Muscle layer of duodenum (tissue), 2 donors: ENCODE data around the gene EMILIN2.

Experiments
- H3K27ac ChIP-seq: one replicate; pipeline ENCODE4 v1.7.0; 2013; ENCODE audit warnings: mild to moderate bottlenecking, low read length
- H3K27me3 ChIP-seq: one replicate; pipeline ENCODE4 v1.7.0; 2013; ENCODE audit warnings: low read depth, mild to moderate bottlenecking, control low read depth, low read length
- H3K36me3 ChIP-seq, 2 donors: one replicate each; pipeline ENCODE4 v1.7.0; 2013; ENCODE audit warnings: low read length in 2 of 2, control low read depth in 1 of 2, mild to moderate bottlenecking in 1 of 2; ENCODE audit not compliant: insufficient read depth in 2 of 2, control insufficient read depth in 1 of 2
- H3K4me1 ChIP-seq, 2 donors: one replicate each; pipeline ENCODE4 v1.7.0; 2013; ENCODE audit warnings: low read length in 2 of 2, mild to moderate bottlenecking in 2 of 2, control low read depth in 1 of 2, moderate library complexity in 1 of 2; ENCODE audit not compliant: insufficient read depth in 2 of 2, control insufficient read depth in 1 of 2
- H3K4me3 ChIP-seq, 2 donors: one replicate each; pipeline ENCODE4 v1.7.0; 2013; ENCODE audit warnings: low read length in 2 of 2, low read depth in 1 of 2, mild to moderate bottlenecking in 1 of 2
- H3K9me3 ChIP-seq, 2 donors: one replicate each; pipeline ENCODE4 v1.7.0; 2013; ENCODE audit warnings: low read length in 2 of 2, control low read depth in 1 of 2, mild to moderate bottlenecking in 1 of 2; ENCODE audit not compliant: control insufficient read depth in 1 of 2
- donor health status: healthy.

EMILIN2 gene

GRCh38 chr18:2920546-2921343, 73.9 kb downstream of the EMILIN2 start:
- Histone ChIP-seq H3K27ac (no peak overlapping the region), H3K36me3 (peaks cover 65 to 66% of the 10 kb centered on the region in 2 donors)

GRCh38 chr18:2921778-2922177, 75.0 kb downstream of the EMILIN2 start:
- no peaks in the 10 kb centered on the region for H3K27me3 ChIP-seq
- H3K4me1 ChIP-seq: peaks cover 0 to 8% of the 10 kb centered on the region in 2 donors
- H3K9me3 ChIP-seq: no peaks in the 10 kb centered on the region
- peaks cover 69 to 77% of the 10 kb centered on the region in 2 donors for H3K36me3 ChIP-seq
- no peak overlapping the region for H3K4me3 ChIP-seq
- no peak overlapping the region for H3K27ac ChIP-seq

More at GRCh38 chr18:2920546-2921343, 73.9 kb downstream of the EMILIN2 start:
- Histone ChIP-seq H3K4me3 (no peak overlapping the region), H3K4me1 (peaks cover 0 to 8% of the 10 kb centered on the region in 2 donors), H3K9me3 (no peaks in the 10 kb centered on the region), H3K27me3 (no peaks in the 10 kb centered on the region)

GRCh38 chr18:2923464-2923863, 76.7 kb downstream of the EMILIN2 start:
- Histone ChIP-seq H3K4me1 (no peaks in the 10 kb centered on the region), H3K27me3 (no peaks in the 10 kb centered on the region), H3K36me3 (peaks cover 74 to 92% of the 10 kb centered on the region in 2 donors), H3K9me3 (no peaks in the 10 kb centered on the region), H3K27ac (no peak overlapping the region), H3K4me3 (no peak overlapping the region)

- no peaks in the 10 kb centered on the region for H3K9me3 ChIP-seq
- no peaks in the 10 kb centered on the region for H3K4me1 ChIP-seq
- no peak overlapping the region for H3K27ac ChIP-seq
- no peak overlapping the region for H3K4me3 ChIP-seq
- no peaks in the 10 kb centered on the region for H3K27me3 ChIP-seq
- H3K36me3 ChIP-seq: peaks cover 75 to 88% of the 10 kb centered on the region in 2 donors
Observed at GRCh38 chr18:2924920-2925319, 78.1 kb downstream of the EMILIN2 start.

- no peak overlapping the region for H3K27ac ChIP-seq
- H3K36me3 ChIP-seq: peaks cover 79 to 82% of the 10 kb centered on the region in 2 donors
- H3K27me3 ChIP-seq: no peaks in the 10 kb centered on the region
- H3K4me1 ChIP-seq: no peaks in the 10 kb centered on the region
- H3K4me3 ChIP-seq: no peak overlapping the region
- H3K9me3 ChIP-seq: no peaks in the 10 kb centered on the region
Observed at GRCh38 chr18:2926528-2926927, 79.7 kb downstream of the EMILIN2 start.

- no peak overlapping the region for H3K27ac ChIP-seq
Observed at GRCh38 chr18:2927745-2928144, 80.9 kb downstream of the EMILIN2 start.

GRCh38 chr18:2932247-2933181, 85.7 kb downstream of the EMILIN2 start:
- Histone ChIP-seq H3K9me3 (no peaks in the 10 kb centered on the region), H3K36me3 (peaks cover 46 to 59% of the 10 kb centered on the region in 2 donors)

More at GRCh38 chr18:2927745-2928144, 80.9 kb downstream of the EMILIN2 start:
- H3K27me3 ChIP-seq: no peaks in the 10 kb centered on the region
- H3K36me3 ChIP-seq: peaks cover 76 to 78% of the 10 kb centered on the region in 2 donors
- H3K4me1 ChIP-seq: no peaks in the 10 kb centered on the region
- H3K4me3 ChIP-seq: no peak overlapping the region
- no peaks in the 10 kb centered on the region for H3K9me3 ChIP-seq

GRCh38 chr18:2933995-2934394, 87.2 kb downstream of the EMILIN2 start:
- Histone ChIP-seq H3K4me1 (no peaks in the 10 kb centered on the region), H3K4me3 (no peak overlapping the region), H3K36me3 (peaks cover 44 to 56% of the 10 kb centered on the region in 2 donors)

More at GRCh38 chr18:2932247-2933181, 85.7 kb downstream of the EMILIN2 start:
- H3K27ac ChIP-seq: no peak overlapping the region
- H3K4me3 ChIP-seq: no peak overlapping the region
- H3K4me1 ChIP-seq: no peaks in the 10 kb centered on the region
- H3K27me3 ChIP-seq: no peaks in the 10 kb centered on the region

GRCh38 chr18:2935438-2936192, 88.8 kb downstream of the EMILIN2 start:
- no peak overlapping the region for H3K4me3 ChIP-seq
- H3K27me3 ChIP-seq: no peaks in the 10 kb centered on the region
- H3K9me3 ChIP-seq: no peaks in the 10 kb centered on the region
- H3K27ac ChIP-seq: no peak overlapping the region
- H3K4me1 ChIP-seq: no peaks in the 10 kb centered on the region
- peaks cover 40 to 46% of the 10 kb centered on the region in 2 donors for H3K36me3 ChIP-seq

More at GRCh38 chr18:2933995-2934394, 87.2 kb downstream of the EMILIN2 start:
- Histone ChIP-seq H3K27me3 (no peaks in the 10 kb centered on the region), H3K27ac (no peak overlapping the region), H3K9me3 (no peaks in the 10 kb centered on the region)

- Histone ChIP-seq H3K27ac (no peak overlapping the region), H3K27me3 (no peaks in the 10 kb centered on the region), H3K36me3 (peaks cover 28 to 33% of the 10 kb centered on the region in 2 donors)
Observed at GRCh38 chr18:2939317-2939716, 92.5 kb downstream of the EMILIN2 start.

More at GRCh38 chr18:2939317-2939716, 92.5 kb downstream of the EMILIN2 start:
- H3K4me3 ChIP-seq: no peak overlapping the region
- no peaks in the 10 kb centered on the region for H3K4me1 ChIP-seq
- no peaks in the 10 kb centered on the region for H3K9me3 ChIP-seq
